Osteocyte (in vitro differentiated cells): Measurements from ENCODE around the gene SEPTIN6. TPM values are rescaled to one million over a fixed set of nuclear protein-coding genes. Genes with fewer than 3 reads are reported as not detected.

Experiments used
- DNase-seq: peaks from one replicate; pipeline ENCODE4 v3.0.0; 2021; ENCODE audit warnings: mixed read lengths; ENCODE audit not compliant: unreplicated experiment; ENCODE audit errors: extremely low spot score
- H3K27ac Mint-ChIP-seq: one replicate; pipeline ENCODE4 v1.8.0; 2021; ENCODE audit warnings: mild to moderate bottlenecking, mixed read lengths; ENCODE audit not compliant: unreplicated experiment
- H3K27me3 Mint-ChIP-seq: one replicate; pipeline ENCODE4 v1.8.0; 2021; ENCODE audit warnings: mixed read lengths; ENCODE audit not compliant: unreplicated experiment
- H3K36me3 Mint-ChIP-seq: one replicate; pipeline ENCODE4 v1.8.0; 2021; ENCODE audit warnings: mixed read lengths; ENCODE audit not compliant: unreplicated experiment
- H3K4me1 Mint-ChIP-seq: one replicate; pipeline ENCODE4 v1.8.0; 2021; ENCODE audit warnings: mixed read lengths; ENCODE audit not compliant: unreplicated experiment
- H3K4me3 Mint-ChIP-seq: one replicate; pipeline ENCODE4 v1.8.0; 2021; ENCODE audit warnings: mild to moderate bottlenecking, moderate library complexity, mixed read lengths; ENCODE audit not compliant: unreplicated experiment
- H3K9me3 Mint-ChIP-seq: one replicate; pipeline ENCODE4 v1.8.0; 2021; ENCODE audit warnings: mixed read lengths; ENCODE audit not compliant: unreplicated experiment
- CTCF ChIP-seq: fragments of 200-600 bp; sonication (generic); IDR thresholded peaks from 2 replicates; pipeline ENCODE4 v1.5.0; 2021; ENCODE audit warnings: antibody characterized with exemption, mild to moderate bottlenecking, moderate library complexity
- total RNA-seq: library from RNA; stranded (reverse); gene quantifications from 2 replicates; pipeline ENCODE4 v1.2.1, GENCODE V29; 2021

The SEPTIN6 gene
- total RNA-seq, 1 donor from 2014 or later = 53.8 TPM

- peaks cover 29% of the 10 kb centered on the region for H3K4me1 Mint-ChIP-seq
- H3K36me3 Mint-ChIP-seq = no peaks in the 10 kb centered on the region
- peak overlapping the region; percentile 79 for H3K27ac Mint-ChIP-seq
- peak overlapping the region; percentile 93 for H3K4me3 Mint-ChIP-seq
- TF ChIP-seq CTCF = no peak
- no peaks in the 10 kb centered on the region for H3K9me3 Mint-ChIP-seq
- no peak for DNase-seq
- no peaks in the 10 kb centered on the region for H3K27me3 Mint-ChIP-seq
Measured at GRCh38 chrX:119690921-119691716, 1.8 kb downstream of the SEPTIN6 start.

- TF ChIP-seq CTCF = no peak
- H3K4me1 Mint-ChIP-seq = peaks cover 46% of the 10 kb centered on the region
- no peak overlapping the region for H3K27ac Mint-ChIP-seq
- H3K36me3 Mint-ChIP-seq = no peaks in the 10 kb centered on the region
- H3K9me3 Mint-ChIP-seq = no peaks in the 10 kb centered on the region
- no peaks in the 10 kb centered on the region for H3K27me3 Mint-ChIP-seq
- no peak for DNase-seq
- no peak overlapping the region for H3K4me3 Mint-ChIP-seq
Measured at GRCh38 chrX:119688911-119689321, 4.1 kb downstream of the SEPTIN6 start.

- no peaks in the 10 kb centered on the region for H3K27me3 Mint-ChIP-seq
- no peak for TF ChIP-seq CTCF
- H3K27ac Mint-ChIP-seq = no peak overlapping the region
- H3K4me1 Mint-ChIP-seq = peaks cover 46% of the 10 kb centered on the region
- no peaks in the 10 kb centered on the region for H3K36me3 Mint-ChIP-seq
- H3K9me3 Mint-ChIP-seq = no peaks in the 10 kb centered on the region
- no peak overlapping the region for H3K4me3 Mint-ChIP-seq
- no peak for DNase-seq
Measured at GRCh38 chrX:119687661-119688413, 5.1 kb downstream of the SEPTIN6 start.

GRCh38 chrX:119686087-119686691 is 6.8 kb downstream of the SEPTIN6 start:
- no peaks in the 10 kb centered on the region for H3K27me3 Mint-ChIP-seq
- H3K4me1 Mint-ChIP-seq = peaks cover 39% of the 10 kb centered on the region
- peak overlapping the region; percentile 18 for H3K4me3 Mint-ChIP-seq
- no peaks in the 10 kb centered on the region for H3K36me3 Mint-ChIP-seq
- DNase-seq = no peak
- peaks cover 4% of the 10 kb centered on the region for H3K9me3 Mint-ChIP-seq
- H3K27ac Mint-ChIP-seq = peak overlapping the region; percentile 94
- TF ChIP-seq CTCF = no peak
